Heart left ventricle (tissue), 16 donors: ENCODE data around the gene PDCD2L. TPM values are rescaled to one million over a fixed set of nuclear protein-coding genes. Genes with fewer than 3 reads are reported as not detected.

ENCODE experiments used
- ATAC-seq, 4 donors: fragments of 200-7000 bp; cut with Tn5 transposase; one replicate each; pipeline ENCODE4 v1.9.1; 2020 to 2022; ENCODE audit warnings: moderate library complexity in 4 of 4, mild to moderate bottlenecking in 3 of 4, moderate number of reproducible peaks in 1 of 4
- DNase-seq, 5 donors: peaks; one replicate each; pipeline ENCODE4 v3.0.0-alpha.2; 2020
- H3K27ac ChIP-seq, 12 donors: fragments of 200-600 bp; sonication (generic) in 4 of 12; one replicate each; pipeline versions ENCODE4 v1.5.0 to v1.8.0; 2016 to 2022; ENCODE audit warnings: mild to moderate bottlenecking in 2 of 12
- H3K27me3 ChIP-seq, 9 donors: fragments of 200-600 bp; sonication (generic) in 2 of 9; one replicate each; pipeline versions ENCODE4 v1.5.1 to v1.8.0; 2016 to 2022; ENCODE audit warnings: mild to moderate bottlenecking in 3 of 9
- H3K36me3 ChIP-seq, 9 donors: fragments of 200-600 bp; sonication (generic) in 2 of 9; one replicate each; pipeline versions ENCODE4 v1.5.0 to v1.8.0; 2018 to 2022; ENCODE audit warnings: mild to moderate bottlenecking in 2 of 9
- H3K4me1 ChIP-seq, 12 donors: fragments of 200-600 bp; sonication (generic) in 4 of 12; one replicate each; pipeline versions ENCODE4 v1.5.0 to v1.8.0; 2016 to 2022; ENCODE audit warnings: mild to moderate bottlenecking in 3 of 12
- H3K4me3 ChIP-seq, 12 donors: fragments of 200-600 bp; sonication (generic) in 4 of 12; one replicate each; pipeline versions ENCODE4 v1.5.0 to v1.8.0; 2017 to 2022; ENCODE audit warnings: mild to moderate bottlenecking in 9 of 12, moderate library complexity in 4 of 12
- H3K9me3 ChIP-seq, 12 donors: fragments of 200-600 bp; sonication (generic) in 4 of 12; one replicate each; pipeline versions ENCODE4 v1.5.0 to v1.8.0; 2016 to 2022; ENCODE audit warnings: mild to moderate bottlenecking in 1 of 12
- POLR2A ChIP-seq, 2 donors: fragments of 450-650 bp; IDR thresholded peaks; one replicate each; pipeline ENCODE4 v1.6.1; 2017; ENCODE audit warnings: antibody characterized with exemption in 2 of 2, mild to moderate bottlenecking in 2 of 2, moderate library complexity in 2 of 2
- WGBS, 4 donors: extraction: QIAGEN DNeasy Blood & Tissue Kit in 2 of 4; methylation state at CpG; one replicate each; pipeline versions ENCODE4 v1.1.5 to v1.1.7; 2013 to 2018; 5-methylcytosine and 5-hydroxymethylcytosine counted together
- intact Hi-C, 10 donors: fragments of 100-400 bp; cut with DNase I; formaldehyde crosslinking; loops; one replicate each; pipeline versions ENCODE4 v1.11.1 to v1.14.2; 2022
- polyA plus RNA-seq, 2 donors: library from polyadenylated mRNA; stranded (reverse); fragments of 200-250 nt; gene quantifications; one replicate each; pipeline ENCODE4 v1.2.3, GENCODE V29; 2013
- total RNA-seq, 9 donors: library from RNA; depleted of rRNA in 2 of 9; stranded (reverse); fragments of >200 nt in 2 of 9; fragmentation: NEBNext Ultra II Directional in 3 of 9; extraction: Animal tissue kit (Norgen Biotek cat#: 25700) in 3 of 9; gene quantifications; one replicate each; pipeline versions ENCODE4 v1.1.0 to v1.2.4, GENCODE V29; 2016 to 2023
- TF ChIP-seq, protein P1 (sequence below), 12 donors: fragments of 200-600 bp; sonication (generic) in 4 of 12; IDR thresholded peaks; one replicate each; pipeline versions ENCODE4 v1.5.0 to v1.8.0; 2018 to 2022; ENCODE audit warnings: antibody characterized with exemption in 12 of 12, mild to moderate bottlenecking in 5 of 12
- donor health status: ischemic (EF 13 %, LVEDD 7.1; RV severe dilation, severe dysfunction).
- donor health status: healthy with polysubstance abuse.
- donor health status: DM: no; HTN: yes; CAD: no.
- donor health status: DM: no; HTN: no; CAD: no.
- donor health status: ischemic (EF 25% LVEDD 6.9; RV normal size, moderate dysfunction).
- donor health status: ischemic (EF 25% LVEDD 5.7; RV mildly dilated, moderate dysfunction).
- donor health status: healthy.
- donor health status: DM: yes; HTN: yes; CAD: no.
- donor health status: ischemic (EF 35%, LVEDD 5.7; RV mildly dilated, moderate dysfunction).
- donor health status: nonischemic (EF 11% LVEDD 7.7; RV severe dilation, severe dysfunction).
- donor health status: DM: yes; HTN: yes; CAD: no.
- donor health status: PGD.
- donor health status: ischemic (EF 29% LVEDD 5.4; RV normal size, mild dysfunction).
- donor health status: nonischemic (EF 23%, LVEDD 6.1; RV moderate dilation, normal function).

Gene PDCD2L
- total and polyA plus RNA-seq, 11 donors, result 6.2 to 16.7 (median 8.0) TPM

DNA sequence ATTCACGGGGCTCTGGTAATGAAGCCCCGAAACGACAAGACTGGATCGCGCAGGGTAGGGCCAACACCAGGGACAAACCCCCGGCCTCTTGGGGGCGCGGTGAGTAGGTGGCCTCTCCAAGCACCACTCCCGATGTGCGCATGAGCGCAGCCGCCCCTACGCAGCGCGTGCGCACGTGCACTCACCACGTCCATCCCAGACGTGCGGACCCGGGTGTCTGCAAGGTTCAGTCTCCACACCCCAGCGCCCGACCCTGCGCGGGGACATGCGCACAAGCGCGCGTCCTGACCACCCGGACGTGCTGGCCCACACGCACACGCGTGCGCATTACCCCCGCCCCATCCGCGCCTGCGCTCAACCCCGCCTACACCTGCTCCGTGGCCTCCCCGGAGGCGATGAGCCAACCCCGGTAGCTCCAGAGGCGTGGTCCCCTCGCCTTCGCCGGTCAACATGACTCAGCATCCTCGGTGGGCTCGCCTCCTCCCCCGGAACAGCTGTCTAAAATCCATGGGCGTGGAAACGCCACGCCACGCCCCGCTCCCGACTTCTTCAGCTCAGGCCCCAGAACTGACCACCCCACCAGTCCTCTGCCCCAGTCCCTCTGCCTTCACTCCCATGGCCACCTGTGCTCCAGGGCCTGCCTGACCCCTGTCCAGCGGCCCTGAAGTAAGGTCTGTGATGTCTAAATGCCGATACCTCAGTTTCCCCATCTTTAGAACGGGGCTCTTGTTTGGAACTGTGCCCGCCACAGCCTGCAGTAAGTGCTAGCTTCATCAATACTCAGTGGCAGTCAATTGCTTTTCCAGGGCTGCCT lies 44.9 kb upstream of the PDCD2L start:
- DNase-seq (peak; percentile 94 to 98 (median 98)), ATAC-seq (peak; percentile 96 to 97 (median 96))
- peaks cover 0 to 15% (median 9%) of the 10 kb centered on the region in 12 donors for H3K4me1 ChIP-seq
- H3K27me3 ChIP-seq, result no peaks in the 10 kb centered on the region
- H3K9me3 ChIP-seq, result no peaks in the 10 kb centered on the region
- TF ChIP-seq, protein P1, sequence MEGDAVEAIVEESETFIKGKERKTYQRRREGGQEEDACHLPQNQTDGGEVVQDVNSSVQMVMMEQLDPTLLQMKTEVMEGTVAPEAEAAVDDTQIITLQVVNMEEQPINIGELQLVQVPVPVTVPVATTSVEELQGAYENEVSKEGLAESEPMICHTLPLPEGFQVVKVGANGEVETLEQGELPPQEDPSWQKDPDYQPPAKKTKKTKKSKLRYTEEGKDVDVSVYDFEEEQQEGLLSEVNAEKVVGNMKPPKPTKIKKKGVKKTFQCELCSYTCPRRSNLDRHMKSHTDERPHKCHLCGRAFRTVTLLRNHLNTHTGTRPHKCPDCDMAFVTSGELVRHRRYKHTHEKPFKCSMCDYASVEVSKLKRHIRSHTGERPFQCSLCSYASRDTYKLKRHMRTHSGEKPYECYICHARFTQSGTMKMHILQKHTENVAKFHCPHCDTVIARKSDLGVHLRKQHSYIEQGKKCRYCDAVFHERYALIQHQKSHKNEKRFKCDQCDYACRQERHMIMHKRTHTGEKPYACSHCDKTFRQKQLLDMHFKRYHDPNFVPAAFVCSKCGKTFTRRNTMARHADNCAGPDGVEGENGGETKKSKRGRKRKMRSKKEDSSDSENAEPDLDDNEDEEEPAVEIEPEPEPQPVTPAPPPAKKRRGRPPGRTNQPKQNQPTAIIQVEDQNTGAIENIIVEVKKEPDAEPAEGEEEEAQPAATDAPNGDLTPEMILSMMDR (IDR thresholded peaks at IDR 0.05), result peak; percentile 29 to 81 (median 55)
- TF ChIP-seq POLR2A (IDR thresholded peaks at IDR 0.05), result peak in 1 of 2 donors; percentile 69
- peaks cover 0 to 15% (median 13%) of the 10 kb centered on the region in 9 donors for H3K36me3 ChIP-seq
- H3K4me3 ChIP-seq, result peak overlapping the region; percentile 18 to 69 (median 54)
- intact Hi-C loops, result loop anchor here in 1 of 10 donors (2.0 kb wide), 1 partner anchor 69 kb away; the partner anchor contains the start of gene UBA2
- H3K27ac ChIP-seq, result peak overlapping the region; percentile 64 to 93 (median 84)
- WGBS, 4 donors, result 4 to 12% (median 5%) methylated on average over 27 to 61 of the region's 61 CpGs

DNA sequence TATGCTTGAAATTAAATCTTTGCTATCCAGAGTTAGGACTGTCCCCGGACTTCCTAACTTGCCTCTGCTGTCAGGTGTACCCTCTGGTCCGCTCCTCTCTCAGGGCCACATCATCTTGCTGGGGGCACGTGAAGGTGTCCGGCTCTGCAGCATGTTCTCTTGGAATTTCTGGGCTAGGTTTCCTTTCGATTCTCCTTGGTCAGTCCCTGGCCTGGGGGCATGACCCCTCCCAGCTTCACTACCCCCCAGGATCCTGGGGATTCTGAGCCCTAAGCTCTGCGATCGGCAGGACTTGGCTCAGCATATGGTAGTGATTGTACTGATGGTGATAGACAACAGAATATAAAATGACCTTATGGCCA lies 44.3 kb upstream of the PDCD2L start:
- intact Hi-C loops, result loop anchor here in 2 of 10 donors (2.0 to 5.0 kb wide), 2 partner anchors 69 to 142 kb away; partner anchors contain the start of gene UBA2 (in 1 of the 2)
- no peaks in the 10 kb centered on the region for H3K9me3 ChIP-seq
- ATAC-seq (peak in 2 of 4 donors; percentile 0), DNase-seq (no peak)
- H3K4me3 ChIP-seq, result peak overlapping the region in 10 of 12 donors; percentile 35 to 69 (median 55)
- no peaks in the 10 kb centered on the region for H3K27me3 ChIP-seq
- peak overlapping the region in 11 of 12 donors; percentile 64 to 93 (median 84) for H3K27ac ChIP-seq
- peaks cover 0 to 20% (median 11%) of the 10 kb centered on the region in 12 donors for H3K4me1 ChIP-seq
- 72 to 85% (median 77%) methylated on average over 7 of the region's 7 CpGs for WGBS, 4 donors
- no peak for TF ChIP-seq POLR2A (IDR thresholded peaks at IDR 0.05)
- TF ChIP-seq, protein P1 (IDR thresholded peaks at IDR 0.05), result no peak
- peaks cover 0 to 9% (median 8%) of the 10 kb centered on the region in 9 donors for H3K36me3 ChIP-seq

DNA sequence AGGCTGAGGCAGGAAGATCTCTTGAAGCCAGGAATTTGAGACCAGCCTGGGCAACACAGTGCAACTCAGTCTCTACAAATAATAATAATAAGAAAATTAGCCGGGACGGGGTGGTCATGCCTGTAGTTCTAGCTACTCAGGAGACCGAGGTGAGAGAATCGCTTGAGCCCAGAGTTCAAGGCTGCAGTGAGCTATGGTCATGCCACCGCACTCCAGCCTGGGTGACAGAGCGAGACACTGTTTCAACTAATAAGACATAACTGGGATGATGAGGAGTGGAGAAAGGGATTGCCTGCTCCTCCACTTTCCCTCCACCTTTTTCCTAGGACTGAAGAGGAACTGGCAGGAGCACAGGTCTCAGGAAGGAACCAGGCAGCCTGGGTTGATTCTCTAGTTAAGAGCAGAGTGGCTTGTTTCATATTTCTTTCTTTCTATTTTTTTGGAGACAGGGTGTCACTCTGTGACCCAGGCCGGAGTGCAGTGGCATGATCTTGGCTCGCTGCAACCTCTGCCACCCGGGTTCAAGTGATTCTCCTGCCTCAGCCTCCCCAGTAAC lies 43.8 kb upstream of the PDCD2L start:
- intact Hi-C loops, result loop anchor here in 1 of 10 donors (5.0 kb wide), 1 partner anchor 142 kb away; no protein-coding TSS in a partner anchor
- Histone ChIP-seq H3K4me3 (no peak overlapping the region), H3K27ac (peak overlapping the region in 5 of 12 donors; percentile 64 to 93 (median 83)), H3K9me3 (no peaks in the 10 kb centered on the region), H3K36me3 (peaks cover 0 to 4% (median 3%) of the 10 kb centered on the region in 9 donors), H3K4me1 (peaks cover 0 to 20% (median 11%) of the 10 kb centered on the region in 12 donors), H3K27me3 (no peaks in the 10 kb centered on the region)
- DNase-seq (no peak), ATAC-seq (no peak)
- no peak for TF ChIP-seq POLR2A (IDR thresholded peaks at IDR 0.05)
- TF ChIP-seq, protein P1 (IDR thresholded peaks at IDR 0.05), result no peak
- WGBS, 4 donors, result 93 to 95% (median 94%) methylated on average over 9 of the region's 9 CpGs

- no peak for TF ChIP-seq POLR2A (IDR thresholded peaks at IDR 0.05)
- no peak overlapping the region for H3K4me3 ChIP-seq
- peaks cover 0 to 15% (median 10%) of the 10 kb centered on the region in 9 donors for H3K36me3 ChIP-seq
- no peaks in the 10 kb centered on the region for H3K27me3 ChIP-seq
- H3K27ac ChIP-seq, result no peak overlapping the region
- peaks cover 9 to 41% (median 28%) of the 10 kb centered on the region in 12 donors for H3K4me1 ChIP-seq
- WGBS, 4 donors, result 70 to 75% (median 72%) methylated on average over 3 of the region's 3 CpGs
- intact Hi-C loops, result loop anchor here in 1 of 10 donors (5.0 kb wide), 1 partner anchor 140 kb away; no protein-coding TSS in a partner anchor
- ATAC-seq (no peak), DNase-seq (no peak)
- no peaks in the 10 kb centered on the region for H3K9me3 ChIP-seq
Measured at GRCh38 chr19:34362679-34363069, 41.5 kb upstream of the PDCD2L start.
